Astrocyte (in vitro differentiated cells and primary cell): ENCODE results near the gene USP47. TPM values are rescaled to one million over a fixed set of nuclear protein-coding genes. Genes with fewer than 3 reads are reported as not detected.

Experiments
- DNase-seq: peaks from one replicate; pipeline ENCODE4 v3.0.0-alpha.2; 2010; ENCODE audit warnings: low read depth
- FAIRE-seq: peaks from 2 replicates; lab custom pipeline; 2011; peaks lifted over from hg19 to GRCh38; lab: Jason Lieb, UNC
- H2AFZ ChIP-seq: 2 replicates; pipeline ENCODE4 v1.6.0; 2012; ENCODE audit warnings: low read depth, low read length, inconsistent platforms
- H3K27ac ChIP-seq: 2 replicates; pipeline ENCODE4 v1.5.1; 2011; ENCODE audit warnings: low read depth, low read length, inconsistent platforms
- H3K27me3 ChIP-seq: 2 replicates; pipeline ENCODE4 v1.6.0; 2011; ENCODE audit warnings: low read length, inconsistent platforms; ENCODE audit not compliant: insufficient read depth
- H3K36me3 ChIP-seq: 2 replicates; pipeline ENCODE4 v1.5.1; 2011; ENCODE audit warnings: low read length, inconsistent platforms; ENCODE audit not compliant: insufficient read depth
- H3K4me1 ChIP-seq: 2 replicates; pipeline ENCODE4 v1.5.1; 2011; ENCODE audit warnings: low read length, inconsistent platforms; ENCODE audit not compliant: insufficient read depth
- H3K4me2 ChIP-seq: 2 replicates; pipeline ENCODE4 v1.6.0; 2012; ENCODE audit warnings: low read length, inconsistent platforms
- H3K4me3 ChIP-seq: 2 replicates; pipeline ENCODE4 v1.5.1; 2011; ENCODE audit warnings: low read depth, mild to moderate bottlenecking, low read length, inconsistent platforms; ENCODE audit not compliant: insufficient read depth
- H3K79me2 ChIP-seq: 2 replicates; pipeline ENCODE4 v1.6.0; 2012; ENCODE audit warnings: mild to moderate bottlenecking, low read length, inconsistent platforms; ENCODE audit not compliant: insufficient read depth
- H3K9ac ChIP-seq: 2 replicates; pipeline ENCODE4 v1.6.0; 2012; ENCODE audit warnings: mild to moderate bottlenecking, low read length, inconsistent platforms
- H3K9me3 ChIP-seq: 2 replicates; pipeline ENCODE4 v1.5.1; 2012; ENCODE audit warnings: low read depth, mild to moderate bottlenecking, low read length, inconsistent platforms; ENCODE audit not compliant: insufficient read depth
- H4K20me1 ChIP-seq: 2 replicates; pipeline ENCODE4 v1.6.0; 2012; ENCODE audit warnings: low read length, inconsistent platforms; ENCODE audit not compliant: insufficient read depth
- H3K27ac Mint-ChIP-seq: one replicate; pipeline ENCODE4 v1.8.0; 2021; ENCODE audit warnings: mild to moderate bottlenecking, mixed read lengths; ENCODE audit not compliant: unreplicated experiment
- H3K27me3 Mint-ChIP-seq: one replicate; pipeline ENCODE4 v1.8.0; 2021; ENCODE audit warnings: low read depth, mixed read lengths; ENCODE audit not compliant: unreplicated experiment
- H3K36me3 Mint-ChIP-seq: one replicate; pipeline ENCODE4 v1.8.0; 2021; ENCODE audit warnings: low read depth, mixed read lengths; ENCODE audit not compliant: unreplicated experiment
- H3K4me1 Mint-ChIP-seq: one replicate; pipeline ENCODE4 v1.8.0; 2021; ENCODE audit warnings: low read depth, mixed read lengths; ENCODE audit not compliant: unreplicated experiment
- H3K4me3 Mint-ChIP-seq: one replicate; pipeline ENCODE4 v1.8.0; 2021; ENCODE audit warnings: mild to moderate bottlenecking, moderate library complexity, mixed read lengths; ENCODE audit not compliant: unreplicated experiment
- H3K9me3 Mint-ChIP-seq: one replicate; pipeline ENCODE4 v1.8.0; 2021; ENCODE audit warnings: mild to moderate bottlenecking, mixed read lengths; ENCODE audit not compliant: unreplicated experiment
- EZH2 ChIP-seq: IDR thresholded peaks from 2 replicates; pipeline ENCODE4 v1.6.1; 2012; ENCODE audit warnings: mild to moderate bottlenecking, low read length, inconsistent platforms; ENCODE audit not compliant: insufficient read depth
- total RNA-seq: library from RNA; stranded (reverse); gene quantifications from 2 replicates; pipeline ENCODE4 v1.2.1, GENCODE V29; 2021
- TF ChIP-seq, protein P1 (sequence below): IDR thresholded peaks from 2 replicates; pipeline ENCODE4 v1.5.1; 2011; ENCODE audit warnings: low read depth, mild to moderate bottlenecking, inconsistent platforms, low read length, moderate library complexity; ENCODE audit not compliant: insufficient read depth

The USP47 gene
- total RNA-seq, 1 donor from 2014 or later = 49.5 TPM

- Mint-ChIP-seq H3K27me3 (no peaks in the 10 kb centered on the region), H3K27ac (no peak overlapping the region), H3K4me1 (peaks cover 17% of the 10 kb centered on the region), H3K36me3 (peaks cover 6% of the 10 kb centered on the region), H3K4me3 (no peak overlapping the region), H3K9me3 (no peaks in the 10 kb centered on the region)
- H2AFZ ChIP-seq = no peak overlapping the region
- TF ChIP-seq, protein P1, sequence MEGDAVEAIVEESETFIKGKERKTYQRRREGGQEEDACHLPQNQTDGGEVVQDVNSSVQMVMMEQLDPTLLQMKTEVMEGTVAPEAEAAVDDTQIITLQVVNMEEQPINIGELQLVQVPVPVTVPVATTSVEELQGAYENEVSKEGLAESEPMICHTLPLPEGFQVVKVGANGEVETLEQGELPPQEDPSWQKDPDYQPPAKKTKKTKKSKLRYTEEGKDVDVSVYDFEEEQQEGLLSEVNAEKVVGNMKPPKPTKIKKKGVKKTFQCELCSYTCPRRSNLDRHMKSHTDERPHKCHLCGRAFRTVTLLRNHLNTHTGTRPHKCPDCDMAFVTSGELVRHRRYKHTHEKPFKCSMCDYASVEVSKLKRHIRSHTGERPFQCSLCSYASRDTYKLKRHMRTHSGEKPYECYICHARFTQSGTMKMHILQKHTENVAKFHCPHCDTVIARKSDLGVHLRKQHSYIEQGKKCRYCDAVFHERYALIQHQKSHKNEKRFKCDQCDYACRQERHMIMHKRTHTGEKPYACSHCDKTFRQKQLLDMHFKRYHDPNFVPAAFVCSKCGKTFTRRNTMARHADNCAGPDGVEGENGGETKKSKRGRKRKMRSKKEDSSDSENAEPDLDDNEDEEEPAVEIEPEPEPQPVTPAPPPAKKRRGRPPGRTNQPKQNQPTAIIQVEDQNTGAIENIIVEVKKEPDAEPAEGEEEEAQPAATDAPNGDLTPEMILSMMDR = no peak
- no peak for TF ChIP-seq EZH2
- H3K4me2 ChIP-seq = no peak overlapping the region
- H3K27me3 ChIP-seq = no peaks in the 10 kb centered on the region
- DNase-seq (no peak), FAIRE-seq (no peak)
- H3K36me3 ChIP-seq = peaks cover 6% of the 10 kb centered on the region
- peaks cover 51% of the 10 kb centered on the region for H4K20me1 ChIP-seq
- no peak overlapping the region for H3K4me3 ChIP-seq
- no peaks in the 10 kb centered on the region for H3K9me3 ChIP-seq
- no peak overlapping the region for H3K27ac ChIP-seq
- H3K79me2 ChIP-seq = peaks cover 84% of the 10 kb centered on the region
- H3K9ac ChIP-seq = no peak overlapping the region
- H3K4me1 ChIP-seq = no peaks in the 10 kb centered on the region
Observed at GRCh38 chr11:11880179-11880578, 38.4 kb downstream of the USP47 start.

DNA sequence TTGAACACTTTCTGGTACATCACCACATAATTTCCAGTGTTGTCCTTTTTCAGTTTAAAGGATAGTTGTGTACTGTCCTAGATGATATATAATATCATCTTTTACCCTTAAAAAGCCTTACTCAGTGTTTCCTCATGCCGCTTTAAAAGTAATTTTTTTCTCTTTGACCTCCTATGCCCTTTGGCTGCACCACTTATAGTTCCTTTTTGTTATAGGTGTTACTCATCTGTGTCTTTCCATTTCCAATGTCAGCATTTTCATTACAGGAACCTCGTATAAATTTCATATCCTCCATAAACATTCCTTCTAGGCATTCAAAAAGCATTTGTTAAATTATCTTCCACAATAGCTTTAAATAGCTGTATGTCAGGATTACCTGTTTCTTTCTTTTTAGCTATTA, 40.8 kb downstream of the USP47 start:
- no peaks in the 10 kb centered on the region for H3K27me3 ChIP-seq
- H3K27ac Mint-ChIP-seq = no peak overlapping the region
- no peak for DNase-seq
- no peak for TF ChIP-seq EZH2
- TF ChIP-seq, protein P1 = no peak
- H3K27me3 Mint-ChIP-seq = no peaks in the 10 kb centered on the region
- H3K4me1 ChIP-seq = no peaks in the 10 kb centered on the region
- no peak overlapping the region for H3K4me2 ChIP-seq
- H2AFZ ChIP-seq = no peak overlapping the region
- peaks cover 22% of the 10 kb centered on the region for H3K36me3 Mint-ChIP-seq
- H3K9ac ChIP-seq = no peak overlapping the region
- peaks cover 34% of the 10 kb centered on the region for H4K20me1 ChIP-seq
- H3K4me3 Mint-ChIP-seq = no peak overlapping the region
- no peak overlapping the region for H3K4me3 ChIP-seq
- peaks cover 21% of the 10 kb centered on the region for H3K36me3 ChIP-seq
- H3K9me3 Mint-ChIP-seq = no peaks in the 10 kb centered on the region
- no peaks in the 10 kb centered on the region for H3K9me3 ChIP-seq
- FAIRE-seq = no peak
- H3K79me2 ChIP-seq = peaks cover 61% of the 10 kb centered on the region
- H3K27ac ChIP-seq = no peak overlapping the region
- H3K4me1 Mint-ChIP-seq = peaks cover 17% of the 10 kb centered on the region

DNA sequence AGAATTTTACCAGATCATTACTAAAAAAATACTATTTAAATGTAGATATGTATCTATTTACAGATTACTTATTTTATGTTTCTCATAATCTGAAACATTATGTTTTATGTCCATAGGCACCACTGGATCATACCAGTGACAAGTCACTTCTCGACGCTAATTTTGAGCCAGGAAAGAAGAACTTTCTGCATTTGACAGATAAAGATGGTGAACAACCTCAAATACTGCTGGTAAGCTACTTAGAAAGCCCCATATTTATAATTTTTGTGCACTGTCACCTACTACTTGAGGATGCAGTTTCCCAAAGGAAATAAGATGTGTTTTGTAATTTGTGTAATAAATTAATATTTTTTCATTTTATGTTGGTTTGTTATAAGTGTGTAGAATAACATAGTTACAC, 42.6 kb downstream of the USP47 start:
- Histone ChIP-seq H3K9me3 (no peaks in the 10 kb centered on the region), H3K79me2 (peaks cover 44% of the 10 kb centered on the region), H3K27ac (no peak overlapping the region), H3K9ac (no peak overlapping the region), H3K4me2 (no peak overlapping the region), H3K27me3 (no peaks in the 10 kb centered on the region), H3K4me1 (no peaks in the 10 kb centered on the region), H3K36me3 (peaks cover 21% of the 10 kb centered on the region), H4K20me1 (peaks cover 26% of the 10 kb centered on the region), H3K4me3 (no peak overlapping the region), H2AFZ (no peak overlapping the region)
- FAIRE-seq (no peak), DNase-seq (no peak)
- no peak for TF ChIP-seq EZH2
- TF ChIP-seq, protein P1 = no peak
- Mint-ChIP-seq H3K27ac (no peak overlapping the region), H3K4me1 (peaks cover 14% of the 10 kb centered on the region), H3K4me3 (no peak overlapping the region), H3K27me3 (no peaks in the 10 kb centered on the region), H3K36me3 (peaks cover 27% of the 10 kb centered on the region), H3K9me3 (no peaks in the 10 kb centered on the region)
